HAP-1 (cell line): ENCODE data around the gene RAB6A.

Experiments
- DNase-seq, 2 experiments: peaks; one replicate each; pipeline ENCODE4 v3.0.0-alpha.2; 2016 to 2020; ENCODE audit warnings: low spot score in 2 of 2
- H3K27me3 ChIP-seq: fragments of 250-450 bp; sonication (Bioruptor Pico); 2 replicates; pipeline ENCODE4 v1.5.1; 2020; ENCODE audit warnings: low read depth, mild to moderate bottlenecking, moderate library complexity
- H3K36me3 ChIP-seq: fragments of 250-450 bp; sonication (Bioruptor Pico); replicated peaks from 2 replicates; pipeline ENCODE4 v1.5.1; 2020; ENCODE audit warnings: mild to moderate bottlenecking
- H3K4me1 ChIP-seq: fragments of 250-450 bp; sonication (Bioruptor Pico); 2 replicates; pipeline ENCODE4 v1.5.1; 2020; ENCODE audit warnings: mild to moderate bottlenecking
- H3K4me3 ChIP-seq: fragments of 250-450 bp; sonication (Bioruptor Pico); 2 replicates; pipeline ENCODE4 v1.5.1; 2020; ENCODE audit warnings: mild to moderate bottlenecking, moderate library complexity
- H3K9me3 ChIP-seq: fragments of 250-450 bp; sonication (Bioruptor Pico); 2 replicates; pipeline ENCODE4 v1.5.1; 2020; ENCODE audit warnings: mild to moderate bottlenecking, moderate library complexity
- in situ Hi-C: fragments of 300-500 bp; cut with MboI; formaldehyde crosslinking; loops from 3 replicates; pipeline ENCODE4 v1.14.3; 2020; ENCODE audit warnings: low sequenced_read_pairs, inconsistent platforms, mixed read lengths

The RAB6A gene

DNA sequence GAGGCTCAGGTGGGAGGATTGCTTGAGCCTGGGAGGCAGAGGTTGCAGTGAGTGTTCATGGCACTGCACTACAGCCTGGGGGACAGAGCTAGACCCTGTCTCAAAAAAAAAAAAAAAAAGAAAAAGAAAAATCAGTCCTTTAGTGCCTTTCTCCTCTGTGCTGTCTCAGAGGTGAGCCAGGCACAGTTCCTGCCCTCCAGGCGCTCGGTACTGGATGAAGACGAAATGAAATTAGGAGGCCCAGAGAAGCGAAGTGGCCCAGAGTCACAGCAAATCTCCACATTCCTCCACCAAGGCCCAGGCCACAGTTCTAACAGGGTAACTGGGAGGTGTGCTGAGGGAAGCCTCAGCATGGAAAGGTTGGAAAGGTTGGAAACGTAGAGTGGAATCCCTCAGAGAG is 109.6 kb downstream of the RAB6A start:
- Histone ChIP-seq H3K4me3 (no peak overlapping the region), H3K9me3 (no peaks in the 10 kb centered on the region), H3K27me3 (no peaks in the 10 kb centered on the region), H3K36me3 (no peaks in the 10 kb centered on the region), H3K4me1 (peaks cover 15% of the 10 kb centered on the region)
- in situ Hi-C loops, result no loop called here
- DNase-seq, result no peak

DNA sequence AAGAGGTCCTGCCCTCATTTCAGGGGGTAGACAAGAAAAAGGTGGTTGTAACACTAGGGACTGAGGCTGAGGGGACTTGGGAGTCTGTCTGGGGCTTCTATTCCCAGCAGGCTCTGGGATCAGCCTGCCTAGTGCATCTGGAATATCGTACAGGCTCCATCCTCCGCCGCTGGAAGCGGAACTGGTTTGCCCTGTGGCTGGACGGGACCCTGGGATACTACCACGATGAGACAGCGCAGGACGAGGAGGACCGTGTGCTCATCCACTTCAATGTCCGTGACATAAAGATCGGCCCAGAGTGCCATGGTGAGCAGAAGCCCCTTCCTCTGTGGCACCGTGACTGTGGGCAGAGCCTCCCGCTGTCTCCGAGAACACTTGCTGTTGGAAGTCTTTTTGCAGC is 110.5 kb downstream of the RAB6A start:
- no peaks in the 10 kb centered on the region for H3K9me3 ChIP-seq
- DNase-seq, result peak in 1 of 2 experiments; percentile 2
- H3K27me3 ChIP-seq, result peaks cover 4% of the 10 kb centered on the region; the same call in 1 of the 2 replicates
- no peaks in the 10 kb centered on the region for H3K36me3 ChIP-seq
- H3K4me3 ChIP-seq, result no peak overlapping the region
- in situ Hi-C loops, result no loop called here
- peaks cover 15% of the 10 kb centered on the region for H3K4me1 ChIP-seq

DNA sequence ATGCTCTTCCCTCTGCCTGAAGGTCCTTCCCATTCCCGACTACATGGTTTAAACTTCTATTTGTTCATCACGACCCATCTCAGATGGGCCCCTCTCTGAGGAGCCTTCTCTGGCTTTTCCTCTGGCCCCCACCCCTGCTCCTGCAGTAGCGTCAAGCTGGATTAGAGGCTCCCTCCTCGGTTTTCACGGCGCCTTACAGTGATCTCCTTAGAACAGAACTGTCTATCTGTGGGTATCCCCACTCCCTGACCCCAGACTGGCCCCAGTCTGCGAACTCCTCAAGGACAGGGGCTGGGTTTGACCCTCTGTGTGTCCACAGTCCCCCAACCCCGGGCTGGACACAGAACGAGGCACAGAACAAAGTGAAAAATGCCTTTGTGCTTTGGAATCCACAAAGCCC is 111.7 kb downstream of the RAB6A start:
- Histone ChIP-seq H3K4me1 (peaks cover 15% of the 10 kb centered on the region), H3K27me3 (peaks cover 4% of the 10 kb centered on the region; the same call in 1 of the 2 replicates), H3K9me3 (no peaks in the 10 kb centered on the region), H3K36me3 (no peaks in the 10 kb centered on the region), H3K4me3 (no peak overlapping the region)
- in situ Hi-C loops, result no loop called here
- DNase-seq, result no peak

DNA sequence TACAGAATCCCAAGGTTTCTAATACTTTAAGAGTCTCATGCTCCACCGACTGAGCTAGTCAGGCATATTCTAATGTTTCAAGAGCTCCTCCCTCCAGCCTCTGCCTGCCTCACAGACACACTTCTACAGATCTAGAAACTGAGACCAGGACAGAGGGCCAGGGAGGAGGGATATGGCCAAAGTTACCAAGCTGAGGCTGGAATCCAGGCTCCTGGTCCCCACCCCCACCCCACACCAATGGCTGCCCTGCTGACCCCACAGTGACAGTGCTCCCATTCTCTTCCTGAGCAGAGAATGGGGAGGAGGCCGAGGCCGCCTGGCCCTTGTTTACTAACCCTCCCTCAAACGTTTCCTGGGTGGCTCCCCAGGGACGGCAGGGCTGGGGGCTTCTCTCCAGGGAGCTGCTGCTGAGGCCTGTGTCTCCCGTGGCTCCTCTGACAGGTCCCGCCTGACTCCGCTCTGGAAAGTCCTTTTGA is 112.3 kb downstream of the RAB6A start:
- peaks cover 15% of the 10 kb centered on the region for H3K4me1 ChIP-seq
- no peaks in the 10 kb centered on the region for H3K9me3 ChIP-seq
- peaks cover 4% of the 10 kb centered on the region; the same call in 1 of the 2 replicates for H3K27me3 ChIP-seq
- no peak overlapping the region for H3K4me3 ChIP-seq
- no peak for DNase-seq
- in situ Hi-C loops, result no loop called here
- no peaks in the 10 kb centered on the region for H3K36me3 ChIP-seq

DNA sequence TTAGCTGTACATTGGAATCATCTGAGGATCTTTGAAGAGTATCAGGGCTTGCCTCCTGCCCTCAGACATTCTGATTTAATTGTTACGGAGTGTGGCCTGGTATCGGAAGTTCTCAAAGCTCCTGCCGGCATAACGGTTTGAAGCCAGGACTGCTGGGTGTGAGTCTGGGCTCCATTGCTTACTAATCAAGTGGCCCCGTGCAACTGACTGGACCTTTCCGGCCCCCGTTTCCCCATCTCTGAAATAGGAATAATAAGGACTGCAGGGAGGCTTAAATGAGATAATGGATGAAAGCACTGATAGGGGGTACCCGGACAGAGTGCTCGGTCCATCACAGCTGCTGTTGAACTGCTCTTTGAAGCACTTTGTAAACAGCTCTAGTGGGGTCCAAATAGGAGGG is 112.8 kb downstream of the RAB6A start:
- in situ Hi-C loops, result no loop called here
- no peaks in the 10 kb centered on the region for H3K36me3 ChIP-seq
- peaks cover 4% of the 10 kb centered on the region; the same call in 1 of the 2 replicates for H3K27me3 ChIP-seq
- H3K9me3 ChIP-seq, result no peaks in the 10 kb centered on the region
- no peak overlapping the region for H3K4me3 ChIP-seq
- no peak for DNase-seq
- H3K4me1 ChIP-seq, result peaks cover 15% of the 10 kb centered on the region

DNA sequence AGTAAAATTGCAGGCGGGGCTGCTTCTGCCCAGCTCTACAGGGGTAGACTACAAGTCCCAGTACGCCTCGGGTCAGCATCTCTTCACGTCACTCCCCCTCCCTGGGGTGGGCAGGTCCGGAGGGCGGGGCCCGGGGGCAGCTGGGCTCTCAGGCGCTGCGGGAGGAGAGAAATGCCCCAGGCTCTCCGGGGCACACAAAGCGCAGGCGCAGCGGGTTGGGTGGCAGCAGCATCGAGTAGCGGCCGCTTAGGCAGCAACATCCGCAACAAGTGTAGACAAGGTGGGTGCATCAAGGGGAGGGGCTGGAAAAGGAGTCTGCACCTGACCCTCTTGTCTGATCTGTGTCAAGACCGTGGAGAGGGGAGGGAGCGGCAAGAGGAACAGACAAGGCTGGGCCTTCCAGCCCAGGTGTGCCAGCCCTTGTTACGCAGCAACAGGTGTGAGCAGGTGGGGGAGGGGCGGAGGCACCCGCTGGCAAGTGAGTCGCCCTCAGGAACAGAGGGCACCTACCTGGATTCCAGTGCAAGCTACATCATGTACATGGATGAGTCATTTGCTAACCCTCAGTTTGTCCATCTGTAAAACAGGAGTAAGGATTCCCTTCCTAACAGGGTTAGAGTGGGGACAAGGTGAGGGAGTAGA is 113.3 kb downstream of the RAB6A start:
- H3K9me3 ChIP-seq, result no peaks in the 10 kb centered on the region
- peaks cover 13% of the 10 kb centered on the region for H3K4me1 ChIP-seq
- peak; percentile 86 to 95 for DNase-seq
- H3K36me3 ChIP-seq, result no peaks in the 10 kb centered on the region
- in situ Hi-C loops, result no loop called here
- peak overlapping the region; percentile 12 for H3K4me3 ChIP-seq
- H3K27me3 ChIP-seq, result peaks cover 4% of the 10 kb centered on the region; the same call in 1 of the 2 replicates

DNA sequence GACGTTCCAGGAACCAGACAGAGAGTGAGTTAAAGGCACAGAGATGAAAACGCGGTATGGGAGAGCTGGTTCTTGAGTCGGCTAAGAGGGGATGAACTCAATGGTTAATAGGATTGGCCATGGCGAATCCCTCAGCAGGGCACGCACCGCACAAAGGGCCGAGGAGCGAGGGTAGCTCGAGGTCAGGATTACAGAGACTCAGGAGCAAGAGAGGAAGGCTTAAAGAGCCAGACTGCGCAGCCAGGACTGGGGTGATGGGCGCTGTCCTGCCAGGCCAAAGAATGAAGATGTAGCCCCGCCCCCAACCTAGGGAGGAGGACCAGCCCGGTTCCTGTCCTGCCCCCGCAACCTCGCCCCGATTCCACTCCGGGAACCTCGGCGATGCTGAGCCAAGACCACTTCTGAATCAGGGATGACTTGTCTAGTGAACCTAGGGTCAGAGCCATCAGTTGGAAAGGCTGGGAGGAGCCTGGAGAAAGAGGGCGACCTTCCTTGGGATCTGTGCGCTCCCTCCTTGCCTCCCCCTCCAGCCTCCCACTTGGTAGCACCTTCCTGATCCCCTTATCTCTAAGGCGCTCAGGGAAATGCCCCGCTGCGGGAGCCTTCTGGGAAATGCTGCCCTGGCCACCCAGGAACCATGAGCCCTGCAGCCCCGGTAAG is 114.8 kb downstream of the RAB6A start, which contains the start of gene PLEKHB1:
TSS of gene PLEKHB1 (plus strand) at position 610 of the 660 bp plus-strand sequence. CDS start at position 638, 28 bp downstream.
- H3K36me3 ChIP-seq, result no peaks in the 10 kb centered on the region
- no peak within 1 kb of the TSS for H3K4me3 ChIP-seq
- H3K27me3 ChIP-seq, result peaks cover 4% of the 10 kb centered on the region; the same call in 1 of the 2 replicates
- in situ Hi-C loops, result no loop called here
- DNase-seq, result no peak
- peaks cover 5% of the 10 kb centered on the region for H3K4me1 ChIP-seq
- H3K9me3 ChIP-seq, result no peaks in the 10 kb centered on the region

DNA sequence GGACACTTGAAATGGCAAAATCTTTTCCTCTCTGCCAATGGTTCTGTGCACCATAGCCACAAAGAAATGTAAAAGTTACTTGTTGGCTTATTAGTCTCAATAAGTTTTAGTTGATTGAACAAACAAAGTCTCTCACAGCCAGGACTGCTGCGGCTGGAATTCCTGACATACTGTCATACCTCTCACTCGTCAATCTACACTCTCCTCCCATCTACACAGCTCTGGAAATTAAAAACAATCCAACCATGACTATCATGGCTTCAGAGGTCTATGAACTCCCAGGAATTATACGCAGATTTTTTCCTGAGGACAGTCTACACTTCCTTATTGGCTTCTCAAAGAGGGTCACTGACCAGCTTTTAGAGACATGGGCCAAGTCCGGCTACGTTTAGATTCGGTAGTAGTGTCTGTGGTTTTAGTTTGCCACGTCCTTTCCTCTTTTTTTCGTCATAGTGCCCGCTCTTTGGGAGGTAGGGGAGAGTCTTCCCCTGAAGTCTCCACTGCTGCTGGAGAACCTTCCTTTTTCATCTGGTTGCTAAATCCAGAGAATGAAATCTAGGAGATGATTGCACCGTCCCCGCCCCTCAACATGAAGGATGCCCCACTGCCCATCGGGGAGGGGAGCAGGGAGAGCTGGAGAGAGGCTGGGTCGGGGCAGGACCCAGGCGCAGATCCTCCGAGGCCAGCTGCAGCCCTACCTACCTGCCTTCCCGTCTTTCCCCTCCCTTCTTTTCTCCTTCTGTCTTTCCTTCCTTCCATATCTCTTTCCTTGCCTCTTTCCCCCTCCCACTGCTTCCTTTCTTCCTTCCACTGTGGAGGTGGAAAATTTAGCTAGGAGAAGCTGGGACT is 115.5 kb downstream of the RAB6A start:
- Histone ChIP-seq H3K9me3 (no peaks in the 10 kb centered on the region), H3K4me3 (no peak overlapping the region), H3K27me3 (peaks cover 4% of the 10 kb centered on the region; the same call in 1 of the 2 replicates), H3K4me1 (peaks cover 5% of the 10 kb centered on the region), H3K36me3 (no peaks in the 10 kb centered on the region)
- in situ Hi-C loops, result no loop called here
- no peak for DNase-seq

DNA sequence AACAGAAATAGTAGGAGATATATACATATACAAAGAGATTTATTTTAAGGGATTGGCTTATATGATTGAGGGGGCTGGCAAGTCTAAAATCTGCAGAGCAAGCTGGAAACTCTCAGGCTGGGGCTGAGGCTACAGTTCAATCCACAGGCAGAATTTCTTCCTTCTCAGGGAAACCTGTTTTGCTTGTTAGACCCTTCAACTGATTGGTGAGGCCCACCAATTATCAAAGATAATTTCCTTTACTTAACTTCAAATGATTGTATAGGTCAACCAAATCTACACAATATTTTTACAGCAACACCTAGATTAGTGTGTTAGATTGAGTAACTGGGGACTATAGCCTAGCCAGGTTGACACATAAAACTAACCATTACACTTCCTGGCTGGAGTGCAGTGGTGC is 119.2 kb downstream of the RAB6A start:
- DNase-seq, result no peak
- H3K4me3 ChIP-seq, result no peak overlapping the region
- in situ Hi-C loops, result no loop called here
- H3K36me3 ChIP-seq, result no peaks in the 10 kb centered on the region
- no peaks in the 10 kb centered on the region for H3K4me1 ChIP-seq
- H3K27me3 ChIP-seq, result peaks cover 4% of the 10 kb centered on the region; the same call in 1 of the 2 replicates
- no peaks in the 10 kb centered on the region for H3K9me3 ChIP-seq

DNA sequence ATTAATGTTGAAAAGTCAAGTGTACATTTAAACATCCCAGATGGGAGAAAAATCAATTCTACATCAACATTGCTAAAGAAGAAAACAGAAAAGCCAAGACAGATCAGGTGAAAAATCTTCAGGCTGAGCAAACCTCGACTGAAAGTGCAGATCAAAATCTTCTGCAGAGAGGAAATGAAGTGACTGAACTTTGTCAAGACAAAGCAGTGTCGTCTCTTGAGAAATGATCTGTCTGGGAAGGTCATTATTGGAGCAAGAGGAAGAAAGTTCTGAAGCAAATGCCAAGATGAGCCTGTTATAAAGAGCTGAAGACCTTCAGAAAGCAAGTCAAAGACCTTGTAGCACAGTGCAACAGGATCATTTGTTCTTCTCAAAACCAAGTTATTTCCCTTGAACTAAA is 120.3 kb downstream of the RAB6A start:
- Histone ChIP-seq H3K4me3 (no peak overlapping the region), H3K36me3 (no peaks in the 10 kb centered on the region), H3K4me1 (no peaks in the 10 kb centered on the region), H3K9me3 (no peaks in the 10 kb centered on the region), H3K27me3 (peaks cover under 1% of the 10 kb centered on the region; the same call in 1 of the 2 replicates)
- in situ Hi-C loops, result no loop called here
- no peak for DNase-seq

DNA sequence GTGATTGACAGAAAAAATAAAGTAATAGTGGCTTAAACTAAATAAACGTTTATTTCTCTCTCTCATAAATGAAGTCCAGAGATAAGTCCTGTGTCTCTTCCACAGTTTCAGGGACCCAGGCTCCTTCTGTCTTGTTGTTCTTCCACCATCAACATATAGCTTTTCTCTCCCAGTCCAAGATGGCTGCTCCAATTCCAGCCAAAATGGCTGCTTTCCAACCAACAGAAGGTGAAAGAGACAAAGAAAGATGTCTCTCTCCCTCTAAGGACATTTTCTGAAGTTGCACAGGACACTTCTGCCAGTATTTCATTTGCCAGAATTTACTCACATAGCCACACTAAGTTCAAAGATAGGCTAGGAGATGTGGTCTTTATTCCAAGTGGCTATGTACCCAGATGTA is 123.9 kb downstream of the RAB6A start:
- no peak for DNase-seq
- Histone ChIP-seq H3K4me3 (no peak overlapping the region), H3K9me3 (no peaks in the 10 kb centered on the region), H3K27me3 (no peaks in the 10 kb centered on the region), H3K36me3 (no peaks in the 10 kb centered on the region), H3K4me1 (peaks cover 5% of the 10 kb centered on the region)
- in situ Hi-C loops, result no loop called here

DNA sequence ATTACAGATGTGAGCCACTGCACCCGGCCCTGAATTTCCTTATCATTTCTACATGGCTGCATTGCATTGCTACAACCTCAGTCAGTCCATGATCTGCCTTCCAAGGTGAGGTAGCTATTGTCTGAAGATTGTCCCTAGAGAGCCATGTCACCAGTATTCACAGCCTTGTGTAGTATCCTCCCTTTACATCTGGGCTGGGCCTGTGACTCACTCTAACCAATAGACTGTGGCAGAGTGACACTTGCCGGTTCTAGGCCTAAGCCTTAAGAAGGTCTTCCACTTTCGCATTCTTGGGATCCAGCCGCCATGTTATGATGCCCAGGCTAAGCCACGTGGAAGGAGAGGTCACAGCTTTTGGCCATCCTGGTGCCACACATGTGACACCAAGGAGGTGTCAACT is 124.6 kb downstream of the RAB6A start:
- H3K4me3 ChIP-seq, result no peak overlapping the region
- in situ Hi-C loops, result no loop called here
- no peaks in the 10 kb centered on the region for H3K9me3 ChIP-seq
- no peak for DNase-seq
- H3K36me3 ChIP-seq, result no peaks in the 10 kb centered on the region
- peaks cover 5% of the 10 kb centered on the region for H3K4me1 ChIP-seq
- no peaks in the 10 kb centered on the region for H3K27me3 ChIP-seq

DNA sequence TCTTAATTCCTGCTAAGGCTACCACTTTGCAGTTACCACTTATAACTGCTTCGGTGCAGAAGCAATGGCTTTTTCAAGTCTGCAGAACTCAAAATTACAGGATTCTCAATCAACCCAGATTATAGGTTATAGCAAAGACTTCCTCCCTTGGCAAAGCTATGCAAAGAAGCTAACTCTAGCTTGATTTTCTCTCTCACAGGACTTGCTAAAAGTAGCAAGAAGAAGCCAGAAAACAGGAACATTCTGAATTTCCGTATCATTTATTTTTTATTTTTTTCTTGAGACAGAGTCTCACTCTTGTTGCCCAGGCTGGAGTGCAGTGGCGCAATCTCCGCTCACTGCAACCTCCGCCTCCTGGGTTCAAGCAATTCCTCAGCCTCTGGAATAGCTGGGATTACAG is 125.2 kb downstream of the RAB6A start:
- no peak overlapping the region for H3K4me3 ChIP-seq
- no peak for DNase-seq
- in situ Hi-C loops, result no loop called here
- H3K4me1 ChIP-seq, result peaks cover 5% of the 10 kb centered on the region
- no peaks in the 10 kb centered on the region for H3K36me3 ChIP-seq
- H3K27me3 ChIP-seq, result no peaks in the 10 kb centered on the region
- H3K9me3 ChIP-seq, result no peaks in the 10 kb centered on the region
